B cell (primary cell): ENCODE results near the gene THUMPD3. TPM values are rescaled to one million over a fixed set of nuclear protein-coding genes. Genes with fewer than 3 reads are reported as not detected.

Experiments used
- ATAC-seq: fragments of 200-7000 bp; cut with Tn5 transposase; one replicate; pipeline ENCODE4 v1.10.0; 2021; ENCODE audit warnings: low read depth, mild to moderate bottlenecking, moderate number of reproducible peaks, moderate library complexity
- CTCF ChIA-PET: fragments of 350-600 bp; sonication (Branson Sonifier 250); formaldehyde crosslinking; loops from one replicate; lab custom pipeline; 2021; ENCODE audit warnings: antibody characterized with exemption, inconsistent platforms; lab: Charles Lee
- POLR2A ChIA-PET: fragments of 350-600 bp; sonication (Branson Sonifier 250); formaldehyde crosslinking; loops from one replicate; lab custom pipeline; 2021; ENCODE audit warnings: antibody characterized with exemption; lab: Charles Lee
- DNase-seq: peaks from one replicate; pipeline ENCODE4 v3.0.0; 2013
- H2AFZ ChIP-seq: 2 replicates; pipeline ENCODE4 v1.6.1; 2012; ENCODE audit warnings: mild to moderate bottlenecking, low read depth, low read length; ENCODE audit not compliant: insufficient read depth, poor library complexity, severe bottlenecking
- H3K27ac ChIP-seq, 2 donors: 1 replicate in 1 of 2; 2 replicates in 1 of 2; pipeline ENCODE4 v1.5.1; 2012 to 2013; ENCODE audit warnings: low read length in 2 of 2, mild to moderate bottlenecking in 2 of 2, moderate library complexity in 1 of 2
- H3K27me3 ChIP-seq, 4 experiments: fragments of 200-600 bp in 1 of 4; sonication (generic) in 1 of 4; replicated peaks in 1 of 4; 1 replicate in 2 of 4; 2 replicates in 2 of 4; pipeline versions ENCODE4 v1.6.1 to v1.7.0; 2013 to 2016; ENCODE audit warnings: low read length in 3 of 4, mild to moderate bottlenecking in 2 of 4, mixed read lengths in 1 of 4, moderate library complexity in 1 of 4; ENCODE audit not compliant: insufficient read depth in 4 of 4, control insufficient read depth in 3 of 4; ENCODE audit errors: control extremely low read depth in 1 of 4
- H3K36me3 ChIP-seq, 2 experiments: replicated peaks in 1 of 2; 1 replicate in 1 of 2; 2 replicates in 1 of 2; pipeline versions ENCODE4 v1.6.1 to v1.7.1; 2013; ENCODE audit warnings: low read length in 1 of 2; ENCODE audit not compliant: insufficient read depth in 2 of 2, control insufficient read depth in 1 of 2; ENCODE audit errors: control extremely low read depth in 1 of 2, extremely low read depth in 1 of 2
- H3K4me1 ChIP-seq, 2 donors: fragments of 200-600 bp in 1 of 2; sonication (generic) in 1 of 2; 1 replicate in 1 of 2; 2 replicates in 1 of 2; pipeline versions ENCODE4 v1.5.1 to v1.6.1; 2013 to 2017; ENCODE audit warnings: low read length in 2 of 2; ENCODE audit not compliant: control insufficient read depth in 2 of 2, insufficient read depth in 2 of 2
- H3K4me2 ChIP-seq: replicated peaks from 2 replicates; pipeline ENCODE3; 2012; ENCODE audit warnings: mild to moderate bottlenecking, low read depth, low read length; ENCODE audit not compliant: poor library complexity, severe bottlenecking
- H3K4me3 ChIP-seq, 5 experiments: fragments of 200-600 bp in 1 of 5; sonication (generic) in 1 of 5; 1 replicate in 3 of 5; 2 replicates in 2 of 5; pipeline versions ENCODE4 v1.5.1 to v1.7.0; 2011 to 2016; ENCODE audit warnings: low read length in 4 of 5, mild to moderate bottlenecking in 4 of 5, low read depth in 2 of 5, control low read depth in 1 of 5, moderate library complexity in 1 of 5; ENCODE audit not compliant: insufficient read depth in 1 of 5; ENCODE audit errors: control extremely low read depth in 1 of 5, extremely low read depth in 1 of 5
- H3K79me2 ChIP-seq: fragments of 200-600 bp; sonication (generic); one replicate; pipeline ENCODE4 v1.6.0; 2016; ENCODE audit warnings: low read length; ENCODE audit not compliant: control insufficient read depth, insufficient read depth
- H3K9ac ChIP-seq: fragments of 200-600 bp; sonication (generic); 2 replicates; pipeline ENCODE4 v1.6.1; 2017; ENCODE audit warnings: mild to moderate bottlenecking, low read length, moderate library complexity
- H3K9me3 ChIP-seq, 3 donors: one replicate each; pipeline versions ENCODE4 v1.6.1 to v1.7.1; 2013; ENCODE audit warnings: low read length in 2 of 3; ENCODE audit not compliant: control insufficient read depth in 2 of 3, insufficient read depth in 1 of 3; ENCODE audit errors: control extremely low read depth in 1 of 3
- H4K20me1 ChIP-seq: 2 replicates; pipeline ENCODE4 v1.6.0; 2012; ENCODE audit warnings: mild to moderate bottlenecking, low read length; ENCODE audit not compliant: insufficient read depth, control insufficient read depth, poor library complexity, severe bottlenecking
- H3K27ac Mint-ChIP-seq: one replicate; pipeline ENCODE4 v1.8.0; 2021; ENCODE audit warnings: mixed read lengths
- H3K27me3 Mint-ChIP-seq: one replicate; pipeline ENCODE4 v1.8.0; 2021; ENCODE audit warnings: mixed read lengths
- H3K4me1 Mint-ChIP-seq: one replicate; pipeline ENCODE4 v1.8.0; 2021; ENCODE audit warnings: mixed read lengths
- H3K4me3 Mint-ChIP-seq: one replicate; pipeline ENCODE4 v1.8.0; 2021; ENCODE audit warnings: mixed read lengths
- H3K9me3 Mint-ChIP-seq: one replicate; pipeline ENCODE4 v1.8.0; 2022; ENCODE audit warnings: mixed read lengths; ENCODE audit not compliant: insufficient read depth
- EZH2 ChIP-seq: IDR thresholded peaks from 2 replicates; pipeline ENCODE4 v1.6.1; 2012; ENCODE audit warnings: borderline replicate concordance, low read depth, mild to moderate bottlenecking, moderate library complexity, low read length; ENCODE audit not compliant: insufficient read depth, poor library complexity, severe bottlenecking
- WGBS: methylation state at CpG from one replicate; pipeline ENCODE4 v1.1.5; 2013; ENCODE audit warnings: missing lambda C conversion rate; ENCODE audit not compliant: insufficient coverage; 5-methylcytosine and 5-hydroxymethylcytosine counted together
- intact Hi-C: fragments of 100-400 bp; cut with micrococcal nuclease; formaldehyde crosslinking; loops from one replicate; pipeline ENCODE4 v1.10.0; 2022
- polyA plus RNA-seq: library from polyadenylated mRNA; depleted of rRNA; stranded (reverse); fragments of >200 nt; gene quantifications from 2 replicates; pipeline ENCODE4 v1.2.3, GENCODE V29; 2012
- total RNA-seq, 2 donors: library from RNA; stranded (reverse); fragments of 120-200 nt in 1 of 2; gene quantifications; 1 replicate in 1 of 2; 2 replicates in 1 of 2; pipeline versions ENCODE4 v1.2.3 to v1.2.4, GENCODE V29; 2013 to 2022
- TF ChIP-seq, protein P1 (sequence below): fragments of 200-600 bp; IDR thresholded peaks from one replicate; pipeline ENCODE4 v1.8.0; 2022; ENCODE audit warnings: antibody characterized with exemption, mild to moderate bottlenecking

The THUMPD3 gene
- total and polyA plus RNA-seq, 2 donors (not counting 1 experiment from before 2014, with no cell fraction given) = 10.1 to 32.1 TPM

DNA sequence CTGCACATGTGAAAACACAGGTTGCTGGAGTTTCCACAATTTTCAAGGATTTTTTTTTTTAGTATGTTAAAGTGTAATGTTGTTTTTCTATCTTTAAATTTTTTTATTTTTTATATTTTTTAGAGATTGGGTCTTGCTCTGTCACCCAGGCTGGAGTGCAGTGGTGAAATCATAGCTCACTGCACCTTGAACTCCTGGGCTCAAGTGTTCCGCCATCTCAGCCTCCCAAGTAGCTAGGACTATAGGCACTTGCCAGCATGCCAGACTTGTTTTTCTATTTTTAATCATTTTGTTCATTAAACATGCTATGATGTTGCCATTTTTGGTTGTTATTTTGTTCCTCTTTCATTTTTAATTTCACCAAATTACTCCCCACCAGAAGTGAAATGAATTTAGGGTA is 16.7 kb upstream of the THUMPD3 start:
- no peaks in the 10 kb centered on the region for H4K20me1 ChIP-seq
- ChIA-PET CTCF (interaction anchor here (1.0 kb wide), 1 partner anchor 155 kb away, joined by 4 read pairs; no protein-coding TSS in a partner anchor), POLR2A (no interaction called here)
- DNase-seq (no peak), ATAC-seq (no peak)
- H3K27me3 ChIP-seq = no peaks in the 10 kb centered on the region
- no peak overlapping the region for H3K4me3 ChIP-seq
- no peak overlapping the region for H3K27ac ChIP-seq
- no peak overlapping the region for H3K9ac ChIP-seq
- intact Hi-C loops = no loop called here
- H3K9me3 ChIP-seq = peaks cover 0 to 2% (median 0%) of the 10 kb centered on the region in 3 donors
- no peaks in the 10 kb centered on the region for H3K9me3 Mint-ChIP-seq
- WGBS = no CpG with 5 or more reads among the region's 1 CpG
- H3K4me2 ChIP-seq = no peak overlapping the region
- no peaks in the 10 kb centered on the region for H3K36me3 ChIP-seq
- no peaks in the 10 kb centered on the region for H3K4me1 ChIP-seq
- TF ChIP-seq, protein P1, sequence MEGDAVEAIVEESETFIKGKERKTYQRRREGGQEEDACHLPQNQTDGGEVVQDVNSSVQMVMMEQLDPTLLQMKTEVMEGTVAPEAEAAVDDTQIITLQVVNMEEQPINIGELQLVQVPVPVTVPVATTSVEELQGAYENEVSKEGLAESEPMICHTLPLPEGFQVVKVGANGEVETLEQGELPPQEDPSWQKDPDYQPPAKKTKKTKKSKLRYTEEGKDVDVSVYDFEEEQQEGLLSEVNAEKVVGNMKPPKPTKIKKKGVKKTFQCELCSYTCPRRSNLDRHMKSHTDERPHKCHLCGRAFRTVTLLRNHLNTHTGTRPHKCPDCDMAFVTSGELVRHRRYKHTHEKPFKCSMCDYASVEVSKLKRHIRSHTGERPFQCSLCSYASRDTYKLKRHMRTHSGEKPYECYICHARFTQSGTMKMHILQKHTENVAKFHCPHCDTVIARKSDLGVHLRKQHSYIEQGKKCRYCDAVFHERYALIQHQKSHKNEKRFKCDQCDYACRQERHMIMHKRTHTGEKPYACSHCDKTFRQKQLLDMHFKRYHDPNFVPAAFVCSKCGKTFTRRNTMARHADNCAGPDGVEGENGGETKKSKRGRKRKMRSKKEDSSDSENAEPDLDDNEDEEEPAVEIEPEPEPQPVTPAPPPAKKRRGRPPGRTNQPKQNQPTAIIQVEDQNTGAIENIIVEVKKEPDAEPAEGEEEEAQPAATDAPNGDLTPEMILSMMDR = no peak
- TF ChIP-seq EZH2 = no peak
- H3K4me1 Mint-ChIP-seq = peaks cover 4% of the 10 kb centered on the region
- no peak overlapping the region for H3K4me3 Mint-ChIP-seq
- H2AFZ ChIP-seq = no peak overlapping the region
- no peaks in the 10 kb centered on the region for H3K27me3 Mint-ChIP-seq
- H3K27ac Mint-ChIP-seq = no peak overlapping the region
- H3K79me2 ChIP-seq = no peaks in the 10 kb centered on the region

DNA sequence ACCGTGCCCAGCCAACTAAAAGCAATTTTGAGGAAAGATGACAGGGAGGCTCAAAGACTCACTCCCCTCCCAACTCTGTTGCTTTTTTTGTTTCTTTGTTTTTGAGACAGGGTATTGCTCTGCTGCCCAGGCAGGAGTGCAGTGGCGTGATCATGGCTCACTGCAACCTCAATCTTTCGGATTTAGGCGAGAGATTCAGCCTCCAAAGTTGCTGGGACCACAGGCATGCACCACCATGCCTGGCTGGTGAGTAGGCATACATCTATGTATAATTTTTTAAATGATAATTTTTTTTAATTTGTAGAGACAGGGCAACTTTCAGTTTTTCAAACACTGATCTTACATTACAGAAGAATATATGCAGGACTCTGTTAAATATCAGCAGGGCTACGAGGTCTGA is 15.8 kb upstream of the THUMPD3 start:
- CTCF ChIA-PET = interaction anchor here (0.7 kb wide), 1 partner anchor 14 kb away, joined by 3 read pairs; no protein-coding TSS in a partner anchor
- H3K4me1 Mint-ChIP-seq = peaks cover 4% of the 10 kb centered on the region

More for the DNA sequence above, 15.8 kb upstream of the THUMPD3 start:
- Mint-ChIP-seq H3K27me3 (no peaks in the 10 kb centered on the region), H3K9me3 (no peaks in the 10 kb centered on the region), H3K27ac (no peak overlapping the region), H3K4me3 (no peak overlapping the region)
- no peak overlapping the region for H2AFZ ChIP-seq
- no peaks in the 10 kb centered on the region for H3K36me3 ChIP-seq
- H4K20me1 ChIP-seq = no peaks in the 10 kb centered on the region
- H3K27ac ChIP-seq = no peak overlapping the region
- no peaks in the 10 kb centered on the region for H3K9me3 ChIP-seq
- TF ChIP-seq, protein P1 = no peak
- TF ChIP-seq EZH2 = no peak
- H3K9ac ChIP-seq = no peak overlapping the region
- H3K4me2 ChIP-seq = no peak overlapping the region
- no peak for DNase-seq
- H3K79me2 ChIP-seq = no peaks in the 10 kb centered on the region
- no peak overlapping the region for H3K4me3 ChIP-seq
- H3K27me3 ChIP-seq = no peaks in the 10 kb centered on the region
- intact Hi-C loops = no loop called here
- POLR2A ChIA-PET = no interaction called here
- ATAC-seq = no peak
- 94% methylated on average over 2 of the region's 5 CpGs for WGBS
- H3K4me1 ChIP-seq = no peaks in the 10 kb centered on the region
